H9 (cell line): ENCODE results near the gene PLAC9. TPM values are rescaled to one million over a fixed set of nuclear protein-coding genes. Genes with fewer than 3 reads are reported as not detected.
"Not testable (repeated sequence)": the region's sequence is repeated elsewhere in the genome, so short reads cannot be mapped to it uniquely, and the experiment has no call there.

ENCODE experiments used
- DNase-seq: peaks from one replicate; pipeline ENCODE4 v3.0.0-alpha.2; 2017
- H2AFZ ChIP-seq: one replicate; pipeline ENCODE4 v1.6.1; 2013; ENCODE audit warnings: mild to moderate bottlenecking, low read length, control low read depth, moderate library complexity
- H2AK5ac ChIP-seq: 2 replicates; pipeline ENCODE4 v1.6.1; 2013; ENCODE audit warnings: low read length, control low read depth, mixed read lengths; ENCODE audit not compliant: insufficient read length
- H2BK120ac ChIP-seq: one replicate; pipeline ENCODE4 v1.6.1; 2013; ENCODE audit warnings: low read depth, mild to moderate bottlenecking, low read length, control low read depth, inconsistent platforms; ENCODE audit not compliant: poor library complexity, severe bottlenecking
- H2BK12ac ChIP-seq: 2 replicates; pipeline ENCODE4 v1.6.1; 2013; ENCODE audit warnings: low read length, control low read depth, mixed read lengths, low read depth; ENCODE audit not compliant: insufficient read length
- H2BK15ac ChIP-seq: 2 replicates; pipeline ENCODE4 v1.6.1; 2013; ENCODE audit warnings: low read depth, low read length, control low read depth
- H2BK20ac ChIP-seq: one replicate; pipeline ENCODE4 v1.6.1; 2013; ENCODE audit warnings: low read depth, mild to moderate bottlenecking, low read length, control low read depth, inconsistent platforms; ENCODE audit not compliant: poor library complexity, severe bottlenecking
- H2BK5ac ChIP-seq: 2 replicates; pipeline ENCODE4 v1.6.1; 2013; ENCODE audit warnings: low read length, control low read depth, mixed read lengths; ENCODE audit not compliant: insufficient read length
- H3K14ac ChIP-seq: 2 replicates; pipeline ENCODE4 v1.6.1; 2013; ENCODE audit warnings: low read length, control low read depth; ENCODE audit not compliant: insufficient read depth
- H3K18ac ChIP-seq: 2 replicates; pipeline ENCODE4 v1.6.1; 2013; ENCODE audit warnings: low read depth, mild to moderate bottlenecking, mixed read lengths, low read length, control low read depth; ENCODE audit not compliant: insufficient read length
- H3K23ac ChIP-seq: 2 replicates; pipeline ENCODE4 v1.6.1; 2013; ENCODE audit warnings: low read length, control low read depth, mixed read lengths, low read depth; ENCODE audit not compliant: insufficient read length
- H3K23me2 ChIP-seq: 2 replicates; pipeline ENCODE4 v1.6.1; 2013; ENCODE audit warnings: low read depth, mild to moderate bottlenecking, mixed read lengths, low read length, control low read depth; ENCODE audit not compliant: insufficient read length, poor library complexity, severe bottlenecking
- H3K27ac ChIP-seq: 2 replicates; pipeline ENCODE4 v1.5.1; 2013; ENCODE audit warnings: low read length, control low read depth, mixed read lengths, low read depth; ENCODE audit not compliant: insufficient read length
- H3K27me3 ChIP-seq: 2 replicates; pipeline ENCODE4 v1.6.1; 2013; ENCODE audit warnings: low read length, control low read depth, inconsistent platforms; ENCODE audit not compliant: insufficient read depth
- H3K4ac ChIP-seq: 2 replicates; pipeline ENCODE4 v1.6.1; 2013; ENCODE audit warnings: low read depth, mild to moderate bottlenecking, control low read depth, inconsistent platforms, low read length, moderate library complexity
- H3K4me1 ChIP-seq: 2 replicates; pipeline ENCODE4 v1.6.1; 2013; ENCODE audit warnings: low read length, control low read depth, inconsistent platforms; ENCODE audit not compliant: insufficient read depth
- H3K4me2 ChIP-seq: 2 replicates; pipeline ENCODE4 v1.6.1; 2013; ENCODE audit warnings: low read length, control low read depth, mixed read lengths; ENCODE audit not compliant: insufficient read length, insufficient read depth
- H3K56ac ChIP-seq: 2 replicates; pipeline ENCODE4 v1.6.1; 2013; ENCODE audit warnings: low read depth, mild to moderate bottlenecking, mixed read lengths, low read length, control low read depth; ENCODE audit not compliant: insufficient read length
- H3K79me1 ChIP-seq: 2 replicates; pipeline ENCODE4 v1.6.1; 2013; ENCODE audit warnings: low read depth, mild to moderate bottlenecking, moderate library complexity, low read length, control low read depth, inconsistent platforms; ENCODE audit not compliant: insufficient read depth, poor library complexity, severe bottlenecking
- H3K79me2 ChIP-seq: 2 replicates; pipeline ENCODE4 v1.6.1; 2013; ENCODE audit warnings: low read length, control low read depth, inconsistent platforms; ENCODE audit not compliant: insufficient read depth
- H3K9ac ChIP-seq: 2 replicates; pipeline ENCODE4 v1.6.1; 2013; ENCODE audit warnings: low read length, control low read depth, mixed read lengths; ENCODE audit not compliant: insufficient read length; ENCODE audit errors: extremely low read depth
- H3K9me3 ChIP-seq: one replicate; pipeline ENCODE4 v1.6.1; 2013; ENCODE audit warnings: low read depth, low read length, inconsistent platforms; ENCODE audit not compliant: control insufficient read depth
- H3T11ph ChIP-seq: one replicate; pipeline ENCODE4 v1.6.1; 2013; ENCODE audit warnings: mild to moderate bottlenecking, low read length, control low read depth, inconsistent platforms
- H4K20me1 ChIP-seq: one replicate; pipeline ENCODE4 v1.6.1; 2013; ENCODE audit not compliant: control insufficient read depth, insufficient read length, insufficient read depth
- H4K5ac ChIP-seq: 2 replicates; pipeline ENCODE4 v1.6.1; 2013; ENCODE audit warnings: low read depth, mild to moderate bottlenecking, mixed read lengths, low read length, control low read depth; ENCODE audit not compliant: insufficient read length
- H4K8ac ChIP-seq: replicated peaks from 2 replicates; pipeline ENCODE4 v1.6.1; 2013; ENCODE audit warnings: low read length, control low read depth, mixed read lengths, low read depth; ENCODE audit not compliant: insufficient read length
- H4K91ac ChIP-seq: 2 replicates; pipeline ENCODE4 v1.6.1; 2013; ENCODE audit warnings: low read depth, mild to moderate bottlenecking, moderate library complexity, mixed read lengths, low read length, control low read depth; ENCODE audit not compliant: insufficient read length
- H3K27ac Mint-ChIP-seq, 3 experiments: 2 replicates in 2 of 3; 3 replicates in 1 of 3; pipeline ENCODE4 v1.8.0; 2020 to 2021; ENCODE audit warnings: mixed read lengths in 3 of 3, mild to moderate bottlenecking in 1 of 3, moderate library complexity in 1 of 3
- H3K27me3 Mint-ChIP-seq: 2 replicates; pipeline ENCODE4 v1.8.0; 2021; ENCODE audit warnings: low read depth, mild to moderate bottlenecking, moderate library complexity, mixed read lengths
- H3K36me3 Mint-ChIP-seq, 3 experiments: 2 replicates in 2 of 3; 3 replicates in 1 of 3; pipeline ENCODE4 v1.8.0; 2020 to 2021; ENCODE audit warnings: low read depth in 3 of 3, mixed read lengths in 3 of 3; ENCODE audit not compliant: insufficient read depth in 1 of 3
- H3K4me1 Mint-ChIP-seq, 2 experiments: 2 replicates each; pipeline ENCODE4 v1.8.0; 2020; ENCODE audit warnings: mixed read lengths in 2 of 2
- H3K4me3 Mint-ChIP-seq, 2 experiments: 2 replicates in 1 of 2; 3 replicates in 1 of 2; pipeline ENCODE4 v1.8.0; 2020 to 2021; ENCODE audit warnings: mild to moderate bottlenecking in 2 of 2, mixed read lengths in 2 of 2, moderate library complexity in 1 of 2
- H3K9me3 Mint-ChIP-seq, 2 experiments: 2 replicates in 1 of 2; 3 replicates in 1 of 2; pipeline ENCODE4 v1.8.0; 2020; ENCODE audit warnings: mild to moderate bottlenecking in 2 of 2, mixed read lengths in 2 of 2, moderate library complexity in 1 of 2
- CTCF ChIP-seq: fragments of 200-600 bp; sonication (generic); conservative IDR thresholded peaks from 3 replicates; pipeline ENCODE4 v1.8.0; 2021; ENCODE audit warnings: antibody characterized with exemption, mild to moderate bottlenecking
- whole genome bisulfite sequencing: extraction: QIAGEN DNeasy Blood & Tissue Kit; methylation state at CpG from one replicate; pipeline ENCODE4 v1.1.7; 2013; ENCODE audit warnings: missing lambda C conversion rate, low lambda C conversion rate, mixed read lengths; ENCODE audit not compliant: insufficient read length; ENCODE audit errors: extremely low coverage; 5-methylcytosine and 5-hydroxymethylcytosine counted together
- total RNA-seq: library from RNA; stranded (reverse); gene quantifications from 2 replicates; pipeline ENCODE4 v1.2.1, GENCODE V29; 2021

PLAC9 gene
- total RNA-seq, 1 experiment from 2014 or later, result 4.3 TPM

- Histone ChIP-seq H2BK5ac (no peak overlapping the region), H4K8ac (no peak overlapping the region), H3K79me1 (no peaks in the 10 kb centered on the region), H3T11ph (no peak overlapping the region), H3K18ac (no peak overlapping the region), H3K9me3 (no peaks in the 10 kb centered on the region), H3K4me2 (no peak overlapping the region), H2BK120ac (no peak overlapping the region), H4K5ac (no peak overlapping the region), H2BK20ac (no peak overlapping the region), H3K23me2 (no peaks in the 10 kb centered on the region), H3K9ac (no peak overlapping the region), H2AFZ (no peak overlapping the region), H3K14ac (no peak overlapping the region), H3K4me1 (no peaks in the 10 kb centered on the region), H3K27ac (no peak overlapping the region), H3K27me3 (no peaks in the 10 kb centered on the region), H3K56ac (no peak overlapping the region), H3K4ac (no peak overlapping the region), H3K23ac (no peak overlapping the region), H4K91ac (no peak overlapping the region), H3K79me2 (no peaks in the 10 kb centered on the region), H4K20me1 (no peaks in the 10 kb centered on the region), H2BK15ac (no peak overlapping the region), H2BK12ac (no peak overlapping the region), H2AK5ac (no peak overlapping the region)
- no peak for DNase-seq
- H3K9me3 Mint-ChIP-seq, result no peaks in the 10 kb centered on the region; a peak in 1 of 5 replicates
- H3K27ac Mint-ChIP-seq, result no peak overlapping the region
- 0 out of 4 replicates have a peak, but pooled peaks cover 0 to under 1% of the 10 kb centered on the region in 2 experiments for H3K4me1 Mint-ChIP-seq
- H3K4me3 Mint-ChIP-seq, result no peak overlapping the region
- H3K27me3 Mint-ChIP-seq, result peaks cover 11% of the 10 kb centered on the region
- TF ChIP-seq CTCF, result no peak
- WGBS, result no CpG with 5 or more reads among the region's 2 CpGs
- no peaks in the 10 kb centered on the region for H3K36me3 Mint-ChIP-seq
Measured at GRCh38 chr10:80094231-80094630, 38.3 kb upstream of the PLAC9 start.

GRCh38 chr10:80098272-80098671, 34.3 kb upstream of the PLAC9 start:
- DNase-seq, H3K9ac ChIP-seq, H3K27me3 ChIP-seq, H4K91ac ChIP-seq, H3K4me1 ChIP-seq, H2BK5ac ChIP-seq, H3K9me3 ChIP-seq, H4K8ac ChIP-seq, H4K20me1 ChIP-seq, H2BK15ac ChIP-seq, H2BK12ac ChIP-seq, H3K27ac ChIP-seq, H2AK5ac ChIP-seq, H3K4me3 Mint-ChIP-seq, H3K4ac ChIP-seq, H4K5ac ChIP-seq, H3K14ac ChIP-seq, H2BK20ac ChIP-seq, H2AFZ ChIP-seq, H3K27ac Mint-ChIP-seq, H3K9me3 Mint-ChIP-seq, H2BK120ac ChIP-seq, H3K79me2 ChIP-seq, H3K18ac ChIP-seq, H3K79me1 ChIP-seq, H3T11ph ChIP-seq, H3K23me2 ChIP-seq, H3K56ac ChIP-seq, H3K23ac ChIP-seq, H3K4me2 ChIP-seq, H3K36me3 Mint-ChIP-seq: not testable (repeated sequence)
- no CpG with 5 or more reads among the region's 2 CpGs for WGBS
- H3K27me3 Mint-ChIP-seq, result peaks cover 11% of the 10 kb centered on the region
- H3K4me1 Mint-ChIP-seq, result peaks cover 9 to 21% of the 10 kb centered on the region in 2 experiments
